Activated T-cell treated with anti-CD3 and anti-CD28 coated beads, Interleukin-2, amount 50 U/mL, for 4 hours (primary cell): Measurements from ENCODE around the gene GPR176. TPM values are rescaled to one million over a fixed set of nuclear protein-coding genes. Genes with fewer than 3 reads are reported as not detected.

Experiments used
- ATAC-seq, 2 donors: fragments of 200-7000 bp; cut with Tn5 transposase; one replicate each; pipeline ENCODE4 v1.10.0; 2021
- DNase-seq: peaks from one replicate; pipeline ENCODE4 v3.0.0-alpha.2; 2020
- H3K27me3 Mint-ChIP-seq: one replicate; pipeline ENCODE4 v1.8.0; 2021; ENCODE audit warnings: low read depth, mixed read lengths
- H3K36me3 Mint-ChIP-seq: one replicate; pipeline ENCODE4 v1.8.0; 2022; ENCODE audit warnings: mixed read lengths; ENCODE audit not compliant: insufficient read depth
- H3K4me1 Mint-ChIP-seq: one replicate; pipeline ENCODE4 v1.8.0; 2021; ENCODE audit warnings: low read depth, mixed read lengths
- H3K4me3 Mint-ChIP-seq: one replicate; pipeline ENCODE4 v1.8.0; 2021; ENCODE audit warnings: mild to moderate bottlenecking, moderate library complexity, mixed read lengths
- H3K9me3 Mint-ChIP-seq: one replicate; pipeline ENCODE4 v1.8.0; 2021; ENCODE audit warnings: mixed read lengths
- total RNA-seq, 3 donors: library from RNA; stranded (reverse); gene quantifications; one replicate each; pipeline ENCODE4 v1.2.1, GENCODE V29; 2021

GPR176 gene
- total RNA-seq, 3 donors from 2014 or later = 0.13 to 0.19 (median 0.13) TPM

DNA sequence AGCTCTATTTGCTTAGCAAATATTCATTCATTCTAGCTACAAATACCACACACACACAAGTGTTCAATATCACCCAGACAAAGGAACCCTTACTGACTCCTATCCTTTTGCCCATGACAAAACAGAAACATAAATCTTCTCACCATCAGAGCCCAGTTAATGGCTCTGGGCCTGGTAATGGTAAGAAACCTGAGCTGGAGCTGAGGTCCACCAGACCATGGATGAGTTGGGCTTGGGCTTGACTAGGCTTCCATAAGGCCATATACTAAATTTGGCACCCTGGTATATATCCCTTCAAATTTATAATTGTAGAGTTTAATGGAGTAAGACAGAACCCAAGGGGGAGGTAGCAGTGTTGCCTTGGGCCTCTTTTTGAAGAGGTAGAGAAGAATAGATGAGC, 29.4 kb downstream of the GPR176 start:
- no peaks in the 10 kb centered on the region for H3K9me3 Mint-ChIP-seq
- no peaks in the 10 kb centered on the region for H3K4me1 Mint-ChIP-seq
- H3K27me3 Mint-ChIP-seq = peaks cover 2% of the 10 kb centered on the region
- H3K36me3 Mint-ChIP-seq = no peaks in the 10 kb centered on the region
- DNase-seq (no peak), ATAC-seq (no peak)
- no peak overlapping the region for H3K4me3 Mint-ChIP-seq

DNA sequence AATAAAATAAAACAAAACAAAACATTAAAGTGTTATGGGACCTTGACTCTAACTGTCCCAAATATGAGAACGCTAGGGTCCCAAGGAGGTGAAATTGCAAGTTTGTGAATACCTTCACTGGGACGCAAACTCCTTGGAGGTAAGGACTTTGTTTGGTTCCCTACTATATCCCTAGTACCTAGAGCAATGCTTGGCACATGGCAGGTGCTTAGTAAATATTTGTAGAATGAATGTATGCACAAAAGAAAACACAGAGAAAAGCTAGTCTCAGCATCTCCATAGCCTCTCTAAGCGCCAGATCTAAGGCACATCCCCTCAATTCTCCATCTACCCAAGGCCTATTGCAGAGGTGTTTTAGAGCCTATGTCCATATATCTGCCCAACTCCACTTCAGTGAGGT, 30.5 kb downstream of the GPR176 start:
- ATAC-seq (no peak), DNase-seq (no peak)
- Mint-ChIP-seq H3K4me1 (no peaks in the 10 kb centered on the region), H3K9me3 (no peaks in the 10 kb centered on the region), H3K27me3 (peaks cover 6% of the 10 kb centered on the region), H3K4me3 (no peak overlapping the region), H3K36me3 (no peaks in the 10 kb centered on the region)

DNA sequence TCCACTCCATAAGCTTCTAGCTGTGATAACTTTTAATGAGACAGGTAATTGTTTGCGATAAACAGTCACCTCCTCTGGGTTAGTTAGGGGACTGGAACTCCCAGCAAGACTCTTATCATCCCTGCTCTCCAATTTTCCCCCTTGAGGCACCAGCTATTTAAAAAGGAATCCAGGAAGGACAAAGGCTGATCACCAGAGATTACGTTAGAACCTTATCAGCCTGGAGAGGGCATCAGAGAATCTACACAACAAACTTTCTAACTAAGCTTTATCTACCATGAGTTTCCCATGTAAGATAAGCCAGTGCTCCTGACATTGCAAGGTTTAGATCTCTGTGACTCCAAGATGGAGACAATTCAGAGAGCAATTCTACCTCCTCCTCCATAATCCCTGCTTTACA, 31.3 kb downstream of the GPR176 start:
- Mint-ChIP-seq H3K4me1 (no peaks in the 10 kb centered on the region), H3K27me3 (peaks cover 14% of the 10 kb centered on the region), H3K9me3 (no peaks in the 10 kb centered on the region), H3K36me3 (no peaks in the 10 kb centered on the region), H3K4me3 (no peak overlapping the region)
- ATAC-seq (no peak), DNase-seq (no peak)

DNA sequence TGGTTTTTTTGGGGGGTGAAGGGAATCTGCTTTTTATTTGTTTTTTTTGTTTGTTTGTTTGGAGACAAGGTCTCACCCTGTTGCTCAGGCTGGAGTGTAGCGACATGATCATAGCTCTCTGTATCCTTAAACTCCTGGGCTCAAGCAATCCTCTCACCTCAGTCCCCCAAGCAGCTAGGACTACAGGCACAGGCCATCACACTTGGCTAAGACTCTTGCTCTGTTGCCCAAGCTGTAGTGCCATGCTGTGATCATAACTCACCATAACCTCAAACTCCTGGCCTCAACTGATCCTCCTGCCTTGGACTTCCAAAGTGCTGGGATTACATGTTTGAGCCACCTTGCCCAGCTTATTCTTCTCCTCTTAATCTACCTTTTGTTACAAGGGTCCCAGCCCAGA, 31.8 kb downstream of the GPR176 start:
- no peaks in the 10 kb centered on the region for H3K9me3 Mint-ChIP-seq
- ATAC-seq = no peak
- no peak overlapping the region for H3K4me3 Mint-ChIP-seq
- no peaks in the 10 kb centered on the region for H3K36me3 Mint-ChIP-seq
- peaks cover 17% of the 10 kb centered on the region for H3K27me3 Mint-ChIP-seq
- H3K4me1 Mint-ChIP-seq = no peaks in the 10 kb centered on the region
- no peak for DNase-seq

DNA sequence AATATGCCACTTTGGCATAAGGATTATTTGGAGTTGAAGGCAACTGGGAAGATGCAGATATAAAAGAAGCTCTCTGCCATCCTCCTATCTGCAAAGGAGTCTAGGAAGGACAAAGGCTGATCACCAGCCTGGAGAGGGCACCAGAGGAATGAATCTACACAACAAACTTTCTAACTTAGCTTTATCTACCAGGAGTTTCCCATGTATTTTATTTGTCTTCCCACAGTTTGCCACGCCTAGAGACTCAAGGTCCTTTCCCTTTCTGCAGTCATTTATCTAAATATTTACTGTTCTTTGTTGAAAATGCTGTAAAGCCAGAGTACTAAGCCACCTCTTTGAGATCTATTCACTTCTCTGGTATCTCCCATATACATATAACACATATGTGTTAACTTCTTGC, 32.2 kb downstream of the GPR176 start:
- Mint-ChIP-seq H3K4me1 (no peaks in the 10 kb centered on the region), H3K4me3 (no peak overlapping the region), H3K27me3 (peaks cover 19% of the 10 kb centered on the region), H3K9me3 (no peaks in the 10 kb centered on the region), H3K36me3 (no peaks in the 10 kb centered on the region)
- ATAC-seq (no peak), DNase-seq (no peak)

- DNase-seq = no peak
- Mint-ChIP-seq H3K4me3 (no peak overlapping the region), H3K9me3 (no peaks in the 10 kb centered on the region), H3K4me1 (no peaks in the 10 kb centered on the region), H3K27me3 (peaks cover 24% of the 10 kb centered on the region), H3K36me3 (no peaks in the 10 kb centered on the region)
- ATAC-seq = no peak
Measured at GRCh38 chr15:39887211-39887610, 32.9 kb downstream of the GPR176 start.

DNA sequence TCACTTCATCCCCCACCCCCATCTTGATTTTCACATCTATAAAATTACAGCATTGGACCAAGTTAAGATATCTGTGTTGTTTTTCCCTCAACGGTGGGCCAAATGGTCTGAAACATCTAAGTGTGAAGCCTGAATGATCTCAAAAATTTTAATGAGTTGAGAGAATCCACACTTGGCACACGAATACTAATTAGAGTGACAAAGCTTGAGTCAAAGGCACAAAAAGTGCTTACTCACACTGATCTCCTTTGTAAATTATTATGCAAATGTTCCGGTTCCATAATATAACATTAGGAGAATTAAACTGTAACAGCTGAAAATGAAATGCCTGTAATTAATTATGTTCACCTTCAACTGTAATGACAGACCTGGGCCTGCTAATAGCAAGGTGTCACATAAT, 33.6 kb downstream of the GPR176 start:
- DNase-seq (no peak), ATAC-seq (no peak)
- no peaks in the 10 kb centered on the region for H3K9me3 Mint-ChIP-seq
- no peaks in the 10 kb centered on the region for H3K36me3 Mint-ChIP-seq
- no peaks in the 10 kb centered on the region for H3K4me1 Mint-ChIP-seq
- H3K27me3 Mint-ChIP-seq = peaks cover 27% of the 10 kb centered on the region
- no peak overlapping the region for H3K4me3 Mint-ChIP-seq

DNA sequence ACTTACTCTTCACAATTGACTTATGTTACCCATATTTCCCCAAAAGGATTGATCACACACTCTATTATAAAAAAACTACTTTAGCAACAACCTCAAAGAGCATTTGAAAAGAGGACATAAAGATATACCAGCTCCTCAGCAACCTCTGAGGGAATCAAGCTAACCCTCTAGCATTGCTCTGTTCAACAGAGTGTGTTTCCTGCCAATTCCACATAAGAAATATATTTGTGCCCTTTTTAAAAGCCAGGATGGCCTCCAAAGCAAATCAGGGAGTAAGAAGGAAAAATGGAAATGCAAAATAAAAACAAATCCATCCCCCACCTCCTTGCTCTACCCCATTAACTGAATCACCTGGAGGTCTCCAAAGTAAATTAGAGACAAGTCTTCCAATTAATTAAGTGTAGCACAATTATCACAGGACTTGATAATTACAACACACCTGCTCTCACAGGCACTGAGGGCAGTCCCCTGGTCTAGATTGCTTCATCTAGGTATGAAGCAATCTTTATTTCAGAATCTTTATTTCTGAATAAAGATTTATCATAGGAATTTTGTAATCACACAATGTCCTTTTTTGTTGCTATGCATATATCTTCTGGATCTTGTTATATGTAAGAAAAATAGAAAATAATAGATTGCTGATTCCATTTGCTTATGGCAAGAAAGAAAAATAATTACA, 34.8 kb downstream of the GPR176 start:
- Mint-ChIP-seq H3K4me3 (no peak overlapping the region), H3K36me3 (no peaks in the 10 kb centered on the region), H3K9me3 (no peaks in the 10 kb centered on the region), H3K4me1 (no peaks in the 10 kb centered on the region), H3K27me3 (peaks cover 27% of the 10 kb centered on the region)
- DNase-seq = no peak
- ATAC-seq = no peak

DNA sequence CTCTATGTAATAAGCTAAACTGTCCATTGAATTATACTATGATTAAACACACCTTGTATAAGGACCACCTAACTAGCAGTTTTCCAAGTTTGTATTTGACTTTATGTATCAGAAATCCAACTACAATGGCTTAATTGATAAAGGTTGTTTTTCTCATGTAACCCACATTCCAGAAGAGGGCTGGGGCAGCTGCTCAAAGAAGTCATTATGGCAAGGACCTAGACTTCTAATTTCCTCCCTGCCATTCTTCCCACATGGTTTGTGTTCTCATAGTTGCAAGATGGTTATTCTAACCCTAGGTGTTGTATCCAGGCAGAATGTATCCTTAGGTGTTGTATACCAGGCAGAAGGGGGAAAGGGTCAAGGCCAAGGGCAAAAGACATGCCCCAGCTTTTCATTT, 35.7 kb downstream of the GPR176 start:
- H3K4me3 Mint-ChIP-seq = no peak overlapping the region
- H3K4me1 Mint-ChIP-seq = no peaks in the 10 kb centered on the region
- H3K27me3 Mint-ChIP-seq = peaks cover 27% of the 10 kb centered on the region
- no peak for DNase-seq
- H3K9me3 Mint-ChIP-seq = no peaks in the 10 kb centered on the region
- no peak for ATAC-seq
- no peaks in the 10 kb centered on the region for H3K36me3 Mint-ChIP-seq

DNA sequence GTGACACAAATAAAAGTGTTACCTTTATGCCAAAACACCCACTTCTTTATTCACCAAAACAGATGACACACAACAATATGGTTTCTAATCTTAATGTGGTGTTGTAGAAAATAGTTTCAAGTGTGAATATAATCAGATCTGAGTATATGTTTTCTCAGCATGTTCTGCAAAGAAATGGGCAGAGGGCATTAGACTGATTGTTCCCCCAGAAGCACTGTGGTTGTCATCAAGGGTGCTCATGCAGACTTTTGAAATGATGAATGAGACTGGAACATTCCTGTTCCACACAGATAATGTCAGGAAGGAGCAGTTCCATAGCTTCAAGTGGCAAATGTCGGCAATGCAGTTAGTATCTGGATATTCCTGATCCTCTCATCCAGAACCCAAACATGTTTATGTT, 37.5 kb downstream of the GPR176 start:
- ATAC-seq = no peak
- Mint-ChIP-seq H3K4me1 (no peaks in the 10 kb centered on the region), H3K9me3 (no peaks in the 10 kb centered on the region), H3K36me3 (no peaks in the 10 kb centered on the region), H3K4me3 (no peak overlapping the region), H3K27me3 (peaks cover 27% of the 10 kb centered on the region)
- DNase-seq = no peak

DNA sequence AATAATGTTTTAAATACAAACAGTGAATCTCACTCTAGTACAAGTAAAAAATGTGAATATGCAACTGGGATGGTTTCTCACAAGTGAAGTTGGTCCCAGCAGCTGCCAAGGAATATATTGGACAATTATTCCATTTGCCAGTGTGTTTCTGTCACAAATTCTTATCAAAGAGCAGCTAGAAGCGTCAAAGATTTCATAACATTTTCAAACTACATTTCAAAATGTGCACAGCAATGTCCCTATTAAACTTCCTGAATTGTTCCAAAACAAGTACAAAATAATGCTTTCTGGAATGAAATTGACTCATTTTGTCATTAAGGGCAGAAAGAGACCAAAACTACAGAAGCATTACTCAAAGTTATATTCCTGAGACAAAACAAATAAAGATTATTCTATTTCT, 38.3 kb downstream of the GPR176 start:
- Mint-ChIP-seq H3K27me3 (peaks cover 27% of the 10 kb centered on the region), H3K36me3 (no peaks in the 10 kb centered on the region), H3K9me3 (no peaks in the 10 kb centered on the region), H3K4me3 (no peak overlapping the region), H3K4me1 (no peaks in the 10 kb centered on the region)
- no peak for DNase-seq
- no peak for ATAC-seq

- H3K4me1 Mint-ChIP-seq = no peaks in the 10 kb centered on the region
- peaks cover 27% of the 10 kb centered on the region for H3K27me3 Mint-ChIP-seq
- H3K4me3 Mint-ChIP-seq = no peak overlapping the region
- H3K9me3 Mint-ChIP-seq = no peaks in the 10 kb centered on the region
- no peak for DNase-seq
- no peaks in the 10 kb centered on the region for H3K36me3 Mint-ChIP-seq
- ATAC-seq = no peak
Measured at GRCh38 chr15:39880718-39881387, 39.2 kb downstream of the GPR176 start.

DNA sequence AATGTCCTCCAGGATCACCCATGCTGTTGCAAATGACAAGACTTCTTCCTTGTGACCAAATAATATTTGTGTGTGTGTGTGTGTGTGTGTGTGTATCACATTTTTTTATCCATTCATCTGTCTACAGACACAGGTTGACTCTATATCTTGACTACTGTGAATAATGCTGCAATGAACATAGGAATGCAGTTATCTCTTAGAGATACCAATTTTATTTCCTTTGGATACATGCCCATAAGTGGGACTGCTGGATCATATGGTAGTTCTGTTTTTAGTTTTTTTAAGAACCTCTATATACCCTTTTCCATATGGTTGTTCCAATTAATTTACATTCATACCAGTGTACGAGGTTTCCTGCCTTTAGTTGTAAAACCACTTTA, 41.7 kb downstream of the GPR176 start:
- H3K4me1 Mint-ChIP-seq = no peaks in the 10 kb centered on the region
- H3K36me3 Mint-ChIP-seq = no peaks in the 10 kb centered on the region
- DNase-seq = no peak
- no peak for ATAC-seq
- H3K27me3 Mint-ChIP-seq = peaks cover 10% of the 10 kb centered on the region
- no peaks in the 10 kb centered on the region for H3K9me3 Mint-ChIP-seq
- H3K4me3 Mint-ChIP-seq = no peak overlapping the region

DNA sequence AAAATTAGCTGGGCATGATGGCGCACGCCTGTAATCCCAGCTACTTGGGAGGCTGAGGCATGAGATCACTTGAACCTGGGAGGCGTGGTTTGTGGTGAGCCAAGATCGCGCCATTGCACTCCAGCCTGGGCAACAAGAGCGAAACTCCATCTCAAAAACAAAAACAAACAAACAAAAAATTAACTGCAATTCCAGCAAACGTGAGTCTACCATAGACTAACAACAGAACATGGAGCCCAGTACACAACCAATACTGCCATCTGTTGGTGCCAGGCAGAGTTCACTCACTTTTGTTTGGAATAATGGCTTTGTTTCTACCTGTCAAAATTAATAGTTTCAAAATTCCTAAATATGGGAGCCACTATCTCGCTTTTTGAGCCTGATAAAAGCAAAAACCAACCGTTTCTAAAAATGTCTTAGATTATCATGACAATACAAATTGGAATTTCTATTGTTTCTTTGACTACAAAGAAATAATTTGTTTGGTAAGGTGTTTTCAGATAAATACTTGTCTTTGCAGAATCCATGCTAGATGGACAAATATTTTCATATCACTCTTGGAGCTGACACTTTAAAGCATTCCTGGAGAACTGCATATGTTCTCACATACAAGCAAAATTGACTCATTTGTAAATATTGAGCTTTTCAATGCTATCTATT, 45.0 kb downstream of the GPR176 start:
- DNase-seq = no peak
- Mint-ChIP-seq H3K4me3 (no peak overlapping the region), H3K36me3 (no peaks in the 10 kb centered on the region)

GRCh38 chr15:39873978-39874377, 46.1 kb downstream of the GPR176 start:
- no peak for DNase-seq
- peak; percentile 46 to 48 for ATAC-seq
- no peaks in the 10 kb centered on the region for H3K9me3 Mint-ChIP-seq
- no peaks in the 10 kb centered on the region for H3K36me3 Mint-ChIP-seq
- no peaks in the 10 kb centered on the region for H3K4me1 Mint-ChIP-seq
- no peak overlapping the region for H3K4me3 Mint-ChIP-seq
- H3K27me3 Mint-ChIP-seq = peaks cover 2% of the 10 kb centered on the region

More for the DNA sequence above, 45.0 kb downstream of the GPR176 start:
- no peak for ATAC-seq
- no peaks in the 10 kb centered on the region for H3K9me3 Mint-ChIP-seq
- no peaks in the 10 kb centered on the region for H3K4me1 Mint-ChIP-seq
- H3K27me3 Mint-ChIP-seq = peaks cover 2% of the 10 kb centered on the region
